CD4-positive, alpha-beta T cell treated with Interleukin-4 for 1 hour (primary cell): Measurements from ENCODE around the gene ANKRD29.
"Not testable (repeated sequence)": the region's sequence is repeated elsewhere in the genome, so short reads cannot be mapped to it uniquely, and the experiment has no call there.

Experiments
- DNase-seq, 2 donors: peaks; one replicate each; pipeline ENCODE4 v3.0.0-alpha.2; 2020 to 2022

Gene ANKRD29

GRCh38 chr18:23641937-23642666 is 20.6 kb downstream of the ANKRD29 start:
- no peak for DNase-seq

GRCh38 chr18:23641143-23641720 is 21.5 kb downstream of the ANKRD29 start:
- no peak for DNase-seq

- no peak for DNase-seq
These were observed 22.7 kb downstream of the ANKRD29 start for GRCh38 chr18:23640052-23640451.

- not testable (repeated sequence) for DNase-seq
These were observed 26.3 kb downstream of the ANKRD29 start for GRCh38 chr18:23636433-23636832.

DNA sequence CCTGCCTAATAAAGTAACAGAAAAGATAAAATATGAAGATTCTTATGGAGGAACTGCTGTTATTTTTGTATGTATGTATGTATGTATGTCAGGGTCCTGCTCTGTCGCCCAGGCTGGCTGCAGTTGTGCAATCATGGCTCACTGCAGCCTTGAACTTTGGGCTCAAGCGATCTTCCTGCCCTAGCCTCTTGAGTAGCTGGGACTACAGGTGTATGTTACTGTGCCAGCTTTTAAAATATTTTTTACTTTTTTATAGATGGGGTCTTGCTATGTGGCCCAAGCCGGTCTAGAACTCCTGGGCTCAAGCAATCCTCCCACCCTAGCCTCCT is 26.7 kb downstream of the ANKRD29 start:
- DNase-seq, result no peak

- no peak for DNase-seq
These were observed 27.2 kb downstream of the ANKRD29 start for GRCh38 chr18:23635283-23636070.

DNA sequence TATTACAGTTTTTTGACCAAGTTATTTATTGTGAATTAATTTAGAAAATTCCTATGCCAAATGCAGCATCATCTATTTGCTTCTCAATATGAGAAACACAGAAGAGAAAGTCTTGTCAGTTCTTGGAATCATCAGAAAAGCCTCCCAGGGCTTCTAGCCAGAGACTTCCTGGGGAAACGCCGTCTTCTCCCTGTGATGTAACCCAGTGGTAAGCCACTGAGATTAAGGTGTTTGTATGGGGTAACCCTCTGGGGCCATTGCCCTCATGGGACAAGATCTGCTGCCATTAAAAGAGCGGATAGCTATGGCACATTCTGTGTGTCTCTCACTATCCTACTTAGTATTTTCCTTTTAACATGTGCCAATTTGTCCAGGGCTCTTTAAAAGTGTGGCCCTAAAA is 28.0 kb downstream of the ANKRD29 start:
- DNase-seq, result no peak

GRCh38 chr18:23632615-23633014 is 30.1 kb downstream of the ANKRD29 start:
- no peak for DNase-seq

GRCh38 chr18:23631746-23632145 is 31.0 kb downstream of the ANKRD29 start:
- no peak for DNase-seq

- DNase-seq, result no peak
These were observed 31.4 kb downstream of the ANKRD29 start for GRCh38 chr18:23631312-23631711.

- DNase-seq, result no peak
These were observed 33.2 kb downstream of the ANKRD29 start for GRCh38 chr18:23629444-23629946.

DNA sequence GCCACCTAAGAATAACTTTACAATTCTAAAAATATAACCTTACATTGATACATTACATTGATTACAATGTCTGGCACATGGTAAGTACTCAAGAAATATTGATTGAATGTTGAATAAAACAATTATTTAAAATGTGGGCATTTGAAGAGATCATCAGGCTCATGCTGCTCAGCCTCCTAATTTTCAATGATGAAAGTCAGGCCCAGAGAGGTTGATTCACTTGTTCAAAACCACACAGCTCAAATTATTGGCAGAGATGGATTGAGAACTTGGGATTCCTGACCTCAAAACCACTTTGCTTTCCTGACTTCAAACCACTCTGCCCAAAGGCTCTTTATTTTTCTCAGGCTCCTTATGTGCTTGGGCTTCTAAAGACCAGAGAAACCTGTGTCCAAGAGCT is 34.7 kb downstream of the ANKRD29 start:
- no peak for DNase-seq

- no peak for DNase-seq
These were observed 35.4 kb downstream of the ANKRD29 start for GRCh38 chr18:23627321-23627720.

- DNase-seq, result no peak
These were observed 36.0 kb downstream of the ANKRD29 start for GRCh38 chr18:23626451-23627279.

- no peak for DNase-seq
These were observed 39.7 kb downstream of the ANKRD29 start for GRCh38 chr18:23623040-23623439.

DNA sequence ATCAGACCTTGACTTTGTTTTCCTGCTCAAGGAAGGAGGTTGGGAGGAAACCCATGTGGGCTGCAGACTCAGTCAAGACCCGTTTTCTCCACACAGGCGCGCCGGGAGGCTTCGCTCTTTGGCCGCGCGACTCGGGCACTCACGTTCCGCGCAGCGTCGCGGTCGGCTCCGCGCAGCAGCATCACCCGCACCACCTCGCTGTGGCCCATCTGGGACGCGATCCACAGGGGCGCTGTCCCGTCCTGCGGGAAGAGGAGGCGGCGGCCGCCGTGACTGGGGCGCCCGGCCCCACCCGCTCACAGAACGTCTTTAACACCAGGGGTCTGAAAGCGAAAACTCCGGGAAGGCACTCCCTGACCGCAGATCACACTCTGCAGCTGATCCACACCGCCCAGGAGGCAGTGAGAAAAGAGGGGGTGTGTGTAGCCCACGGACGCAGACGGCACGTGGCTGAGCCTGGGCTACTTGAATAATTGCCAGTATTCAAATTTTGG is 43.3 kb downstream of the ANKRD29 start:
- DNase-seq, result no peak

GRCh38 chr18:23618862-23619387 is 43.8 kb downstream of the ANKRD29 start:
- DNase-seq, result no peak

- no peak for DNase-seq
These were observed 45.2 kb downstream of the ANKRD29 start for GRCh38 chr18:23617412-23618014.

DNA sequence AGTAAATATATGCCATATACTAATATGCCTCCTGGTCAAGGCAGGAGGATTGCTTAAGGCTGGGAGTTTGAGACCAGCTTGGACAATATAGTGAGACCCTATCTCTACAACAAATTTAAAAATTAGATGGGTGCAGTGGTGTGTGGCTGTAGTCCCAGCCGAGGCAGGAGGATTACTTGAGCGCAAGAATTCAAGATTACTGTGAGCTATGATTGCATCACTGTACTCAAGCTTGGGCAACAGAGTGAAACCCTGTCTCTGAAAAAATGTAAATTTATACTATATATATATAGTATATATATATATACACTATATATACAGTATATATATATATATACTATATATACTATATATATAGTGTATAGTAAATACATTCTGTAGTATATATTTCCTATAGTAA is 46.5 kb downstream of the ANKRD29 start:
- no peak for DNase-seq

DNA sequence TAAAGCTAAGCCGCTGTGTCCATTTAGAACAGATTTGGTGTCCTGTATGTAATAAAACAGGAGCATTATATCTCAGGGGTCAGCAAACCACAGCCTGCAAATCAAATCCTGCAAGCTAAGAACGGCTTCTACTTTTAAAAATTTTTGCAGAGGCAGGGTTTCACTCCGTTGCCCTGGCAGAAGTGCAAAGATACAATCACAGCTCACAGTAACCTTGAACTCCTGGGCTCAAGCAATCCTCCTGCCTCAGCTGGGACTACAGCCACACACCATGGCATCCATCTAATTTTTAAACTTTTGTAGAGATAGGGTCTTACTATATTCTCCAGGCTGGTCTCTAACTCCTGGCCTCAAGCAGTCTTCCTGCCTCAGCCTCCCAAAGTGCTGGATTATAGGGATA is 47.8 kb downstream of the ANKRD29 start:
- DNase-seq, result no peak

- DNase-seq, result no peak
These were observed 48.3 kb downstream of the ANKRD29 start for GRCh38 chr18:23614413-23614812.

DNA sequence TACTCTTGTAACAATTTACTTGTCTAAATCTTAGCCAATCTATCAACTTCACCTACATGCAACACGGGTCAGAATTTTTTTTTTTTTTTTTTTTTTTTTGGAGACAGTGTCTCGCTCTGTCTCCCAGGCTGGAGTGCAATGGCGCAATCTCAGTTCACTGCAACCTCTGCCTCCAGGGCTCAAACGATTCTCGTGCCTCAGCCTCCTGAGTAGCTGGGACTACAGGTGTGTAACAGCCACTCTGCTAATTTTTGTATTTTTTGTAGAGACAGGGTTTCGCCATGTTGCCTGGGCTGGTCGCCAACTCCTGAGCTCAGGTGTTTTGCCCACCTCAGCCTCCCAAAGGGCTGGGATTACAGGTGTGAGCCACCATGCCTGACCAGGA is 49.6 kb downstream of the ANKRD29 start:
- DNase-seq, result not testable (repeated sequence)
